Endometrial microvascular endothelial cells (primary cell): ENCODE results near the gene KIAA2012. TPM values are rescaled to one million over a fixed set of nuclear protein-coding genes. Genes with fewer than 3 reads are reported as not detected.

Experiments
- in situ Hi-C: cut with HindIII; loops from 2 replicates; pipeline ENCODE4 v1.10.0; 2017; ENCODE audit warnings: low sequenced_read_pairs, low pct_unique_long_range_greater_than_20kb; ENCODE audit errors: inconsistent ontology term
- total RNA-seq: library from RNA; depleted of rRNA; stranded (reverse); fragments of >200 nt; gene quantifications from one replicate; pipeline ENCODE4 v1.2.3, GENCODE V29; 2015; ENCODE audit errors: inconsistent ontology term

Gene KIAA2012
- total RNA-seq, 1 donor from 2014 or later = not detected

DNA sequence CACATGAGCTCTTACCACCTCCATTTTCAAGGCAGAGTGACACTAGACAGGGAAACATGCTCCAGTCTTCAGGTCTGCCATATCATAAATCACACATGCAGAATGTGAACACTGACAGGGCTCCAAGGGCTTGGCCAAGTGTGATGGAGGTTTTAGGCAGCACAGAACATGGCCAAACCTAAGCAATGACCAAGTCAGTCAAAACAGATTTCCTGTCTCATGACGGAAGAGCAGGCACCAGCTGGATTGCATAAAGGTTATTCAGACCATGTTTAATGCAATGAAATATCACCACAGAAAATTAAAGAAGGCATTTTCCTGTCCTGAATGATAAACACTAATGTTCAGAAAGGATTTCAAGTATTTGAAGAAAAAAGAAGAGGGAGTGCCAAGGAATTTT lies 92.9 kb downstream of the KIAA2012 start:
- in situ Hi-C loops = no loop called here

- in situ Hi-C loops = no loop called here
Observed at GRCh38 chr2:202169131-202169530, 96.1 kb downstream of the KIAA2012 start.

DNA sequence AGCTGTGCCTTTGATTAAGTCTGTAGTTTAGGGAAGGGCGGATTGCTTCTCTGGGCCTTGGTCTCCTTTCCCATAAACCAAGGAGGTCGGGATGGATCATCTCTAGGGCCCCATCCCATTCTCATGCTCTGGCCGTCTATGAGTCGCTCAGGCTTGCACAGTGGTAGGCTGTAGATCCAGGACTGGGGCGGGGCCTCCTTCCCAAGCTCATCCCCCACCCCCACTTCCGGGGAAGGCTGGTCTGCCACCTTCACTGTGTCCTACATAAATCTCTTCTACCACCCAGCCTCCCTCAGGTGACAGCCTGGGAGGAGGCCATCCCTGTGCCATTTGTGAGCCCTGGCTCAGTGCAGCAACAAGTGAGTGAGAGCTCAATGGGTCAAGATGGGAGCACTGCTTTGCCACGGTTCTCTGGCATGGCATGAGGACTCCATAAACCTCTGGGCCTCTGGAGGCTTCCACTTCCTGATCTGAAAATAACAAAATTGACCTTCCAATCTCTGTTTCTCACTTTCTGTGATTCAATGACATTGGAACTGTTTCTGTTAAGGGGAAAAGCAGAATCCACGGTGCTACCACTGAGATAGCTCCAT lies 96.9 kb downstream of the KIAA2012 start:
- in situ Hi-C loops = no loop called here

GRCh38 chr2:202171241-202171825 lies 98.3 kb downstream of the KIAA2012 start:
- in situ Hi-C loops = no loop called here

DNA sequence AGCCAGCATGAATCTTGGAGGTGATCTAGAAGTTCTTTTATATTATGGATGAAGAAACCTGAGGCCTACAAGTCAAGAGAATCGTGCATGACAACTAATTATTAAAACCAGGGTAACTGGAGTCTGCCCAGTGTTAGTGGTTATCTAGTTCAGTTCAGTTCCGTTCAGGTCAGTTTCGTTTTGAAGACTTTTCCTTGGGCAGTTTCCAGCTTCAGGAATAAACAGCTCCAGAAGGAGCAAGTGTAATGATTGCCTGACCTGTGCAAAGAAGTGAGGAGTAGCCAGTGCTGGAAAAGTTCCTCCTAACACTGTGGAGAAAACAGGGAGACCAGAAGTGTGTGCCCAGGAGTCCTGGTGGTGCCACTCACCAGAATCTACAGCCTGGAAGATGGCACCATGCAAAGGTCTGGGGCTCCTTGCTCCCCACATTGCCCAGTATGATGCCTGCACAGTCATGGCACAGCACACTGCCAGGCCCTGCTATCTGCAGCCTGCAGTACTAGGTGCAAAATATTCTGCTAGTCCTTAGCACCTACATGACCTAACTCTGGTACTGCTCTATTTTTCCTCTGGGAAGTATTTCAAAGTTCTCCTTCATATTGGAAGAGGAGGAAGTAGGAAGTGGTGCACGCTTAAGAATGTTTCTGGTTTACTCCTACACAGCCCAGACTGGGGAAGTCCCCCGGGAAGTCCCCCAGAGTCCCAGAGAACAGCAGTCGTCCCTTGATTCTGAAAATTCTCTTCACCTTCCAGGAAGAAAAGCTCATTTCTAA lies 99.6 kb downstream of the KIAA2012 start:
- in situ Hi-C loops = no loop called here

GRCh38 chr2:202178346-202178958 lies 105.4 kb downstream of the KIAA2012 start:
- in situ Hi-C loops = no loop called here

DNA sequence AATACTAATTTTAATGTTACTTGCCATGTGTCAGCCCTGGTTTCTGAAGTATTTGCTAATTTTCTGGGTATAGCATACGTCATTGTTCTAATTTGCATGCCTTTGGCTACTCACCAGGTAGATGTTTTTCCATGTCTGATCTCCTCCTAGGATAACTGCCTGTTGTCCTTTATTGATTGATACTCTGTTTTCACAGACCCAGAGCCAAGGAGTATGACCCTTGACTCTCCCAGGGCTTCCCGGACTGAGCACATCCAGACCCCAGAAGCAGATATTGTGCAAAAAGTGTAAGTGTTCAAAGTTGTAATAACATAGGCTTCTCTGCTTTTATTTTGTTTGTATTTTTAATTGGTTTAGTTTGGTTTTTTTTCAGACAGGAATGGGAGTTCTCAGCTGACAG lies 111.5 kb downstream of the KIAA2012 start:
- in situ Hi-C loops = no loop called here

DNA sequence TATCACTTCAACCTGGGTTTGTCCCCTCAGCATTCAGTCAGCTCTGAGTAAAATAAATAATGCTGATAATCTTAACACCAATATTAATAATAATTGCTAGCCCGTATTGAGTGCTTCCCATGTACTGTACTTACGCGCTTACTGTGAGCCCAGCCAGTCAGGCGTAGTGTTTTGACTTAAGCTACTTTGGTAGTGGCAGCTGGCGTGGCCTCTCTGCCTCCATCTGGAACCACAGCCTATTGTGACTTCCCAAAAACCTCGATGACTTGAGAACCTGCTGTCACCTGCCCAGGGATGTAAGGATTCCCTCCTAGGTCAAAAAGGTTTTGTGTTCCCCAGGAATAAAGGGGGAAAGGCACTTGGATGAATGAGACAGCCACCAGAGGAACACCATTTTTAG lies 112.1 kb downstream of the KIAA2012 start:
- in situ Hi-C loops = no loop called here

DNA sequence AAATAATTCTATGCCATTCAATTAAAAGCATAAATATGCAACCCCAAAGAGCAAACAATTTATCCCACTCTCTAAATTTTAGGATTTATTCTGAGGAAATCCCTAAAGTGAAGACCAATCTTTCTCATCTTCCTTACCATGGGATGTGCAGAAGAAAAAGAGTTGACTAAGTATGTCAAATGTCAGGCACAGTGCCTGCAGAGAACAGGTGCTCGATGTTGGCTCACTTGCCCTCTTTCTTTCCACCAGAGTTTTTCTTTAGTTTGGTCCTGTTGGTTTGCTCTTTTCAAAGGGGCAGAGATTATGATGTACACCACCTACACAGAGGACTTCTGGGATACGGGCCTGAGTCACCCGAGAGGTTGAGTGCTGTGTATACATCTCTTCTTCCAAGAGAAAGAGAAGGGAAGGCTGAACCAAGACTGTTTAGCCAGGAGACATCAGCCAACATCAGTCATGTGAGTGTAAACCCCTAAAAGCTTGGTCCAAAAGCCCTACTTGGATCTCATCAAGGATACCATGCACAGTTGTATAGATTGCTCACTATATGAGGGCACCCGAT lies 113.7 kb downstream of the KIAA2012 start:
- in situ Hi-C loops = no loop called here

- in situ Hi-C loops = no loop called here
Observed at GRCh38 chr2:202187570-202187969, 114.5 kb downstream of the KIAA2012 start.

DNA sequence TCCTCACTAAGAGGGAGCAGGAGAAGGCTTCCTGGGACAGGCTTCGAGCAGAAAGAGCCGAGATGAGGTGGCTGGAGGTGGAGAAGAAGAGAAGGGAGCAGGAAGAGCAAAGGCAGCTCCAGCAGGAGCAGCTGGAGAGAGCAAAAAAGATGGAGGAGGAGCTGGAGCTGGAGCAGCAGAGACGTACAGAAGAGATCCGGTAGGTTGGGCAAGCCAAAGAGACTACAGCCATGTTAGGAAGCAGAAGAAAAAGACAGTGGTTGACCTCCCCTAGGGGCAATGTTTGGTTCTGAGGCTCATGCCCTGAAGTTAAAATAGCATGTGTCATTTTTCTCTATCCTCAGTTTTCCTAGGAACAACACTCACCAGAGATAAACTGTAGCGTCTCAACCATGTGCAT lies 120.2 kb downstream of the KIAA2012 start:
- in situ Hi-C loops = no loop called here

- in situ Hi-C loops = no loop called here
Observed at GRCh38 chr2:202193881-202194353, 120.9 kb downstream of the KIAA2012 start.

DNA sequence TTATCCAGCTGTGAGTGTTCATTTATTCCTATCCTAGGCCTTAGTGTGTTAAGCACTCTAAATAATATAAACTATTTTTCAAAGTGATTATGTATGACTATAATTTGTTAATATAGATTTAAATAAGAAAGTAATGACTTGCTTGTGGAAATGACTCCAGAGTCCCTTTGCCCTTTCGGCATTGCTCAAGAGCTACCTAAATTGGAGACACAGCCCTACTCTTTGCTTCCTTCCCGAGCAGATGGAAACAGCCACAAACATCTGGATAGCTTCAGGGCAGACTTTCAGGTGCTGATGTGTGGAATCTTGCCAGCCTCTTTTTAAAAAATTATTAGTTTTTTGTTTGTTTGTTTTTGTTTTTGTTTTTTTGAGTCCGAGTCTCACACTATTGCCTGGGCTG lies 121.4 kb downstream of the KIAA2012 start:
- in situ Hi-C loops = no loop called here

- in situ Hi-C loops = no loop called here
Observed at GRCh38 chr2:202196727-202197126, 123.7 kb downstream of the KIAA2012 start.

- in situ Hi-C loops = no loop called here
Observed at GRCh38 chr2:202201220-202202160, 128.4 kb downstream of the KIAA2012 start.

DNA sequence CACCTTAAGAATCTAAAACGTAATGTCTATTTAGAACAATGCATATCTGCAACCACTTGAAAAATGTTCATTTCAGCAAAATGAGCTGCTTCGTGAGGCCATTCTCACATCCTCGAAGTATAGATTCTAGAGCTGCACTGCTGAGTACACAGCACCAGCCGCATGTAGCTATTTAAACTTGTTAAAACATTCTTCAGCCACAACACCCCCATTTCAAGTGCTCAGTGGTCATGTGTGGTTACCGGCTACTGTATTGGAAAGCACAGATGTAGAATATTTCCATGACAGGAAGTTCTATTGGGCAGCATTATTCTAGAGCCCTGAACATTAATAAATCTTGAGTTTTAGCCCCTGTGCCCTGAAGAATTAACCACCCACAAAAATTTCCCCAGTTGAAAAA lies 130.3 kb downstream of the KIAA2012 start:
- in situ Hi-C loops = no loop called here

- in situ Hi-C loops = no loop called here
Observed at GRCh38 chr2:202204855-202205254, 131.8 kb downstream of the KIAA2012 start.

- in situ Hi-C loops = no loop called here
Observed at GRCh38 chr2:202208526-202208925, 135.5 kb downstream of the KIAA2012 start.
